Measurements from ENCODE around the gene PEPD.

DNA sequence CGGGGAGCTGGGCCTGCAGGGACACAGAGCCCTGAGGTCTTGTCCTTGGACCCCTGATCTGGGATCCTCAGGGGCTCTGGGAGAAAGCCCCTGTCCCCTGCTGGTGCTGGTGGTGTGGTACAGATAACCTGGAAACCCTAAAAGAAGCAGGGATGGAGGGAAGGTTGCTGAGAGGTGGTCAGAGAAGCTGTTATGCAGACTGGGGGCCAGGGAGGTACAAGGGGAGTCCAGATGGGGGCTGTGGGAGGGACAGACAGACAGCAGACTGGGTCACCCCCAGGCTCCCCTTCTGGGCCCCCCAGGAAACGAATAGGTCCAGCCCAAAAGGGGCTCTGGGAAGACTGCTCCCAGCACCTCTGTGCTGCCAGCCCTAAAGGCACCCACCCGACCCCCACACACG lies 34.7 kb upstream of the PEPD start:
- no peak for TF ChIP-seq TAF1 (IDR thresholded peaks at IDR 0.05; ENCODE audit: borderline replicate concordance, insufficient read depth, low read length)
- no peak for TF ChIP-seq SIN3A (IDR thresholded peaks at IDR 0.05; ENCODE audit: borderline replicate concordance, insufficient read depth, low read length)
- TF ChIP-seq, protein P1, sequence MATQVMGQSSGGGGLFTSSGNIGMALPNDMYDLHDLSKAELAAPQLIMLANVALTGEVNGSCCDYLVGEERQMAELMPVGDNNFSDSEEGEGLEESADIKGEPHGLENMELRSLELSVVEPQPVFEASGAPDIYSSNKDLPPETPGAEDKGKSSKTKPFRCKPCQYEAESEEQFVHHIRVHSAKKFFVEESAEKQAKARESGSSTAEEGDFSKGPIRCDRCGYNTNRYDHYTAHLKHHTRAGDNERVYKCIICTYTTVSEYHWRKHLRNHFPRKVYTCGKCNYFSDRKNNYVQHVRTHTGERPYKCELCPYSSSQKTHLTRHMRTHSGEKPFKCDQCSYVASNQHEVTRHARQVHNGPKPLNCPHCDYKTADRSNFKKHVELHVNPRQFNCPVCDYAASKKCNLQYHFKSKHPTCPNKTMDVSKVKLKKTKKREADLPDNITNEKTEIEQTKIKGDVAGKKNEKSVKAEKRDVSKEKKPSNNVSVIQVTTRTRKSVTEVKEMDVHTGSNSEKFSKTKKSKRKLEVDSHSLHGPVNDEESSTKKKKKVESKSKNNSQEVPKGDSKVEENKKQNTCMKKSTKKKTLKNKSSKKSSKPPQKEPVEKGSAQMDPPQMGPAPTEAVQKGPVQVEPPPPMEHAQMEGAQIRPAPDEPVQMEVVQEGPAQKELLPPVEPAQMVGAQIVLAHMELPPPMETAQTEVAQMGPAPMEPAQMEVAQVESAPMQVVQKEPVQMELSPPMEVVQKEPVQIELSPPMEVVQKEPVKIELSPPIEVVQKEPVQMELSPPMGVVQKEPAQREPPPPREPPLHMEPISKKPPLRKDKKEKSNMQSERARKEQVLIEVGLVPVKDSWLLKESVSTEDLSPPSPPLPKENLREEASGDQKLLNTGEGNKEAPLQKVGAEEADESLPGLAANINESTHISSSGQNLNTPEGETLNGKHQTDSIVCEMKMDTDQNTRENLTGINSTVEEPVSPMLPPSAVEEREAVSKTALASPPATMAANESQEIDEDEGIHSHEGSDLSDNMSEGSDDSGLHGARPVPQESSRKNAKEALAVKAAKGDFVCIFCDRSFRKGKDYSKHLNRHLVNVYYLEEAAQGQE (IDR thresholded peaks at IDR 0.05; ENCODE audit: insufficient read depth in 1 of 2, low read depth in 2 of 2, low read length in 2 of 2), result no peak

Data from PFSK-1 (cell line).